Fibroblast of lung (primary cell): ENCODE data around the gene LYPD6B. TPM values are rescaled to one million over a fixed set of nuclear protein-coding genes. Genes with fewer than 3 reads are reported as not detected.

Source experiments
- DNase-seq, 2 donors: peaks; one replicate each; pipeline versions ENCODE4 v3.0.0 to v3.0.0-alpha.2; 2010; ENCODE audit warnings: low read depth in 2 of 2
- H2AFZ ChIP-seq: 2 replicates; pipeline ENCODE4 v1.5.1; 2012; ENCODE audit warnings: low read length, control low read depth, inconsistent platforms
- H3K27ac ChIP-seq: 2 replicates; pipeline ENCODE4 v1.5.1; 2011; ENCODE audit warnings: low read length, control low read depth; ENCODE audit not compliant: insufficient read depth
- H3K27me3 ChIP-seq: 2 replicates; pipeline ENCODE4 v1.5.1; 2011; ENCODE audit warnings: mild to moderate bottlenecking, low read length; ENCODE audit not compliant: control insufficient read depth, insufficient read depth
- H3K36me3 ChIP-seq: 2 replicates; pipeline ENCODE4 v1.5.1; 2011; ENCODE audit warnings: low read length; ENCODE audit not compliant: control insufficient read depth, insufficient read depth
- H3K4me1 ChIP-seq: 2 replicates; pipeline ENCODE4 v1.5.1; 2011; ENCODE audit warnings: low read length; ENCODE audit not compliant: control insufficient read depth, insufficient read depth; ENCODE audit errors: extremely low read depth
- H3K4me2 ChIP-seq: 2 replicates; pipeline ENCODE4 v1.5.1; 2011; ENCODE audit warnings: low read length, control low read depth; ENCODE audit not compliant: insufficient read depth; ENCODE audit errors: extremely low read depth
- H3K4me3 ChIP-seq, 4 experiments: fragments of 200-600 bp in 1 of 4; sonication (generic) in 1 of 4; replicated peaks in 1 of 4; 2 replicates each; pipeline ENCODE4 v1.5.1; 2011 to 2016; ENCODE audit warnings: low read length in 4 of 4, low read depth in 3 of 4, mild to moderate bottlenecking in 3 of 4, control low read depth in 2 of 4, inconsistent platforms in 1 of 4, mixed read lengths in 1 of 4; ENCODE audit not compliant: insufficient read depth in 1 of 4; ENCODE audit errors: control extremely low read depth in 1 of 4
- H3K79me2 ChIP-seq: 2 replicates; pipeline ENCODE4 v1.5.1; 2012; ENCODE audit warnings: mild to moderate bottlenecking, low read length, inconsistent platforms; ENCODE audit not compliant: control insufficient read depth, insufficient read depth
- H3K9ac ChIP-seq: 2 replicates; pipeline ENCODE4 v1.5.1; 2011; ENCODE audit warnings: mild to moderate bottlenecking, low read length, control low read depth; ENCODE audit not compliant: insufficient read depth
- H3K9me3 ChIP-seq: 2 replicates; pipeline ENCODE4 v1.5.1; 2012; ENCODE audit warnings: low read depth, low read length; ENCODE audit not compliant: control insufficient read depth, insufficient read depth
- H4K20me1 ChIP-seq: 2 replicates; pipeline ENCODE4 v1.5.1; 2011; ENCODE audit warnings: low read length; ENCODE audit not compliant: control insufficient read depth, insufficient read depth; ENCODE audit errors: extremely low read depth
- CTCF ChIP-seq, 2 donors: IDR thresholded peaks in 1 of 2; conservative IDR thresholded peaks in 1 of 2; 1 replicate in 1 of 2; 2 replicates in 1 of 2; pipeline ENCODE4 v1.5.1; 2011 to 2012; ENCODE audit warnings: low read length in 2 of 2, control low read depth in 1 of 2, inconsistent platforms in 1 of 2, low read depth in 1 of 2, mild to moderate bottlenecking in 1 of 2
- EZH2 ChIP-seq: IDR thresholded peaks from 2 replicates; pipeline ENCODE4 v1.5.1; 2012; ENCODE audit warnings: low read length, control low read depth, mild to moderate bottlenecking; ENCODE audit errors: missing control alignments
- polyA plus RNA-seq, 2 donors: library from polyadenylated mRNA; depleted of rRNA in 1 of 2; stranded (reverse) in 1 of 2; unstranded in 1 of 2; fragments of >200 nt; gene quantifications; 2 replicates each; pipeline ENCODE4 v1.2.1, GENCODE V29; 2011 to 2012; ENCODE audit warnings: missing spikeins in 1 of 2
- total RNA-seq: library from RNA; depleted of rRNA; stranded (reverse); fragments of >200 nt; gene quantifications from 2 replicates; pipeline ENCODE4 v1.2.1, GENCODE V29; 2014

The LYPD6B gene
- total and polyA plus RNA-seq, 2 donors (not counting 1 experiment from before 2014, with no cell fraction given), result 0.11 TPM; not detected in 1

GRCh38 chr2:149192427-149192826 lies 153.9 kb downstream of the LYPD6B start:
- peak in 1 of 2 donors; percentile 21 for DNase-seq
- Histone ChIP-seq H3K4me3 (no peak overlapping the region), H3K36me3 (no peaks in the 10 kb centered on the region), H4K20me1 (no peaks in the 10 kb centered on the region), H3K79me2 (no peaks in the 10 kb centered on the region), H3K4me1 (no peaks in the 10 kb centered on the region), H3K9ac (no peak overlapping the region), H2AFZ (no peak overlapping the region), H3K27ac (no peak overlapping the region), H3K27me3 (no peaks in the 10 kb centered on the region), H3K4me2 (no peak overlapping the region), H3K9me3 (no peaks in the 10 kb centered on the region)
- TF ChIP-seq EZH2 (no peak), CTCF (conservative IDR thresholded peaks at IDR 0.05 in 1 of 2, IDR thresholded peaks at IDR 0.05 in 1 of 2; ENCODE audit: low read depth in 1 of 2, low read length in 2 of 2) (no peak)

- H3K9me3 ChIP-seq, result no peaks in the 10 kb centered on the region
- no peaks in the 10 kb centered on the region for H3K36me3 ChIP-seq
- H3K27me3 ChIP-seq, result no peaks in the 10 kb centered on the region
- H3K9ac ChIP-seq, result no peak overlapping the region
- no peak overlapping the region for H3K4me2 ChIP-seq
- H3K4me1 ChIP-seq, result no peaks in the 10 kb centered on the region
- no peaks in the 10 kb centered on the region for H3K79me2 ChIP-seq
- no peak overlapping the region for H3K27ac ChIP-seq
- no peak overlapping the region for H3K4me3 ChIP-seq
- TF ChIP-seq CTCF (conservative IDR thresholded peaks at IDR 0.05 in 1 of 2, IDR thresholded peaks at IDR 0.05 in 1 of 2; ENCODE audit: low read depth in 1 of 2, low read length in 2 of 2), result no peak
- TF ChIP-seq EZH2, result no peak
- no peak overlapping the region for H2AFZ ChIP-seq
- DNase-seq, result peak; percentile 16 to 29
- no peaks in the 10 kb centered on the region for H4K20me1 ChIP-seq
Observed at GRCh38 chr2:149200109-149200520, 161.6 kb downstream of the LYPD6B start.

- Histone ChIP-seq H3K9me3 (no peaks in the 10 kb centered on the region), H3K79me2 (no peaks in the 10 kb centered on the region), H3K4me3 (no peak overlapping the region), H3K4me1 (no peaks in the 10 kb centered on the region), H3K27ac (no peak overlapping the region), H3K4me2 (no peak overlapping the region), H3K9ac (no peak overlapping the region), H3K27me3 (no peaks in the 10 kb centered on the region), H4K20me1 (no peaks in the 10 kb centered on the region), H3K36me3 (no peaks in the 10 kb centered on the region), H2AFZ (no peak overlapping the region)
- peak in 1 of 2 donors; percentile 19 for DNase-seq
- TF ChIP-seq EZH2 (no peak), CTCF (conservative IDR thresholded peaks at IDR 0.05 in 1 of 2, IDR thresholded peaks at IDR 0.05 in 1 of 2; ENCODE audit: low read depth in 1 of 2, low read length in 2 of 2) (no peak)
Observed at GRCh38 chr2:149204686-149205085, 166.2 kb downstream of the LYPD6B start.
